B cell (primary cell): ENCODE measurements around the gene UGT2A2. TPM values are rescaled to one million over a fixed set of nuclear protein-coding genes. Genes with fewer than 3 reads are reported as not detected.

ENCODE experiments used
- ATAC-seq: fragments of 200-7000 bp; cut with Tn5 transposase; one replicate; pipeline ENCODE4 v1.10.0; 2021; ENCODE audit warnings: low read depth, mild to moderate bottlenecking, moderate number of reproducible peaks, moderate library complexity
- CTCF ChIA-PET: fragments of 350-600 bp; sonication (Branson Sonifier 250); formaldehyde crosslinking; loops from one replicate; lab custom pipeline; 2021; ENCODE audit warnings: antibody characterized with exemption, inconsistent platforms; lab: Charles Lee
- POLR2A ChIA-PET: fragments of 350-600 bp; sonication (Branson Sonifier 250); formaldehyde crosslinking; loops from one replicate; lab custom pipeline; 2021; ENCODE audit warnings: antibody characterized with exemption; lab: Charles Lee
- DNase-seq: peaks from one replicate; pipeline ENCODE4 v3.0.0; 2013
- H2AFZ ChIP-seq: 2 replicates; pipeline ENCODE4 v1.6.1; 2012; ENCODE audit warnings: mild to moderate bottlenecking, low read depth, low read length; ENCODE audit not compliant: insufficient read depth, poor library complexity, severe bottlenecking
- H3K27ac ChIP-seq, 2 donors: 1 replicate in 1 of 2; 2 replicates in 1 of 2; pipeline ENCODE4 v1.5.1; 2012 to 2013; ENCODE audit warnings: low read length in 2 of 2, mild to moderate bottlenecking in 2 of 2, moderate library complexity in 1 of 2
- H3K27me3 ChIP-seq, 4 experiments: fragments of 200-600 bp in 1 of 4; sonication (generic) in 1 of 4; replicated peaks in 1 of 4; 1 replicate in 2 of 4; 2 replicates in 2 of 4; pipeline versions ENCODE4 v1.6.1 to v1.7.0; 2013 to 2016; ENCODE audit warnings: low read length in 3 of 4, mild to moderate bottlenecking in 2 of 4, mixed read lengths in 1 of 4, moderate library complexity in 1 of 4; ENCODE audit not compliant: insufficient read depth in 4 of 4, control insufficient read depth in 3 of 4; ENCODE audit errors: control extremely low read depth in 1 of 4
- H3K36me3 ChIP-seq, 2 experiments: replicated peaks in 1 of 2; 1 replicate in 1 of 2; 2 replicates in 1 of 2; pipeline versions ENCODE4 v1.6.1 to v1.7.1; 2013; ENCODE audit warnings: low read length in 1 of 2; ENCODE audit not compliant: insufficient read depth in 2 of 2, control insufficient read depth in 1 of 2; ENCODE audit errors: control extremely low read depth in 1 of 2, extremely low read depth in 1 of 2
- H3K4me1 ChIP-seq, 2 donors: fragments of 200-600 bp in 1 of 2; sonication (generic) in 1 of 2; 1 replicate in 1 of 2; 2 replicates in 1 of 2; pipeline versions ENCODE4 v1.5.1 to v1.6.1; 2013 to 2017; ENCODE audit warnings: low read length in 2 of 2; ENCODE audit not compliant: control insufficient read depth in 2 of 2, insufficient read depth in 2 of 2
- H3K4me2 ChIP-seq: replicated peaks from 2 replicates; pipeline ENCODE3; 2012; ENCODE audit warnings: mild to moderate bottlenecking, low read depth, low read length; ENCODE audit not compliant: poor library complexity, severe bottlenecking
- H3K4me3 ChIP-seq, 5 experiments: fragments of 200-600 bp in 1 of 5; sonication (generic) in 1 of 5; 1 replicate in 3 of 5; 2 replicates in 2 of 5; pipeline versions ENCODE4 v1.5.1 to v1.7.0; 2011 to 2016; ENCODE audit warnings: low read length in 4 of 5, mild to moderate bottlenecking in 4 of 5, low read depth in 2 of 5, control low read depth in 1 of 5, moderate library complexity in 1 of 5; ENCODE audit not compliant: insufficient read depth in 1 of 5; ENCODE audit errors: control extremely low read depth in 1 of 5, extremely low read depth in 1 of 5
- H3K79me2 ChIP-seq: fragments of 200-600 bp; sonication (generic); one replicate; pipeline ENCODE4 v1.6.0; 2016; ENCODE audit warnings: low read length; ENCODE audit not compliant: control insufficient read depth, insufficient read depth
- H3K9ac ChIP-seq: fragments of 200-600 bp; sonication (generic); 2 replicates; pipeline ENCODE4 v1.6.1; 2017; ENCODE audit warnings: mild to moderate bottlenecking, low read length, moderate library complexity
- H3K9me3 ChIP-seq, 3 donors: one replicate each; pipeline versions ENCODE4 v1.6.1 to v1.7.1; 2013; ENCODE audit warnings: low read length in 2 of 3; ENCODE audit not compliant: control insufficient read depth in 2 of 3, insufficient read depth in 1 of 3; ENCODE audit errors: control extremely low read depth in 1 of 3
- H4K20me1 ChIP-seq: 2 replicates; pipeline ENCODE4 v1.6.0; 2012; ENCODE audit warnings: mild to moderate bottlenecking, low read length; ENCODE audit not compliant: insufficient read depth, control insufficient read depth, poor library complexity, severe bottlenecking
- H3K27ac Mint-ChIP-seq: one replicate; pipeline ENCODE4 v1.8.0; 2021; ENCODE audit warnings: mixed read lengths
- H3K27me3 Mint-ChIP-seq: one replicate; pipeline ENCODE4 v1.8.0; 2021; ENCODE audit warnings: mixed read lengths
- H3K4me1 Mint-ChIP-seq: one replicate; pipeline ENCODE4 v1.8.0; 2021; ENCODE audit warnings: mixed read lengths
- H3K4me3 Mint-ChIP-seq: one replicate; pipeline ENCODE4 v1.8.0; 2021; ENCODE audit warnings: mixed read lengths
- H3K9me3 Mint-ChIP-seq: one replicate; pipeline ENCODE4 v1.8.0; 2022; ENCODE audit warnings: mixed read lengths; ENCODE audit not compliant: insufficient read depth
- EZH2 ChIP-seq: IDR thresholded peaks from 2 replicates; pipeline ENCODE4 v1.6.1; 2012; ENCODE audit warnings: borderline replicate concordance, low read depth, mild to moderate bottlenecking, moderate library complexity, low read length; ENCODE audit not compliant: insufficient read depth, poor library complexity, severe bottlenecking
- WGBS: methylation state at CpG from one replicate; pipeline ENCODE4 v1.1.5; 2013; ENCODE audit warnings: missing lambda C conversion rate; ENCODE audit not compliant: insufficient coverage; 5-methylcytosine and 5-hydroxymethylcytosine counted together
- intact Hi-C: fragments of 100-400 bp; cut with micrococcal nuclease; formaldehyde crosslinking; loops from one replicate; pipeline ENCODE4 v1.10.0; 2022
- polyA plus RNA-seq: library from polyadenylated mRNA; depleted of rRNA; stranded (reverse); fragments of >200 nt; gene quantifications from 2 replicates; pipeline ENCODE4 v1.2.3, GENCODE V29; 2012
- total RNA-seq, 2 donors: library from RNA; stranded (reverse); fragments of 120-200 nt in 1 of 2; gene quantifications; 1 replicate in 1 of 2; 2 replicates in 1 of 2; pipeline versions ENCODE4 v1.2.3 to v1.2.4, GENCODE V29; 2013 to 2022
- TF ChIP-seq, protein P1 (sequence below): fragments of 200-600 bp; IDR thresholded peaks from one replicate; pipeline ENCODE4 v1.8.0; 2022; ENCODE audit warnings: antibody characterized with exemption, mild to moderate bottlenecking

Gene UGT2A2
- total and polyA plus RNA-seq, 2 donors (not counting 1 experiment from before 2014, with no cell fraction given): not detected

DNA sequence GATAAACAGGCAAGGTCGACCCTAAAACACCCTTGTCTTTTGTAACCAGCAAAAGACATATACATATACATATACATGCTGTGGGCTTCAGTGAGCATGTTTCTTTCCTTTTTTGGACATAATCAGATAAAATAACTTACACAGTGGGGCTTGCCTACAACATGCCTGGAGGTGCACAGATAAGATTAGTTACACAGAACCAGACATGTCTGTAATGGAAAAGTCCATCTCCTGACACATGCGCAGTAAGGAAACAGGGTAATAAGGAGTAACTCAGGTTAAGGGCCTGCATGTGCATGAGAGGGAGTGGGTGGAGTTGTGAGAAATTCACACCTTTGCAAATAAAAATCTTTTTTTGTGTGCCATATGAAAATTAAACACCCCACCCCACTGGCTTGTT, 10.2 kb upstream of the UGT2A2 start:
- POLR2A ChIA-PET: no interaction called here
- Histone ChIP-seq H3K79me2 (no peaks in the 10 kb centered on the region), H4K20me1 (no peaks in the 10 kb centered on the region), H3K27ac (no peak overlapping the region), H3K4me1 (no peaks in the 10 kb centered on the region), H3K27me3 (no peaks in the 10 kb centered on the region), H3K9me3 (no peaks in the 10 kb centered on the region), H2AFZ (no peak overlapping the region), H3K4me2 (no peak overlapping the region), H3K36me3 (no peaks in the 10 kb centered on the region), H3K4me3 (no peak overlapping the region), H3K9ac (no peak overlapping the region)
- ATAC-seq (no peak), DNase-seq (no peak)
- WGBS: 40% methylated on average over 1 of the region's 2 CpGs
- no peak overlapping the region for H3K4me3 Mint-ChIP-seq
- no peaks in the 10 kb centered on the region for H3K4me1 Mint-ChIP-seq
- H3K27me3 Mint-ChIP-seq: no peaks in the 10 kb centered on the region
- no peaks in the 10 kb centered on the region for H3K9me3 Mint-ChIP-seq
- no peak for TF ChIP-seq EZH2
- TF ChIP-seq, protein P1, sequence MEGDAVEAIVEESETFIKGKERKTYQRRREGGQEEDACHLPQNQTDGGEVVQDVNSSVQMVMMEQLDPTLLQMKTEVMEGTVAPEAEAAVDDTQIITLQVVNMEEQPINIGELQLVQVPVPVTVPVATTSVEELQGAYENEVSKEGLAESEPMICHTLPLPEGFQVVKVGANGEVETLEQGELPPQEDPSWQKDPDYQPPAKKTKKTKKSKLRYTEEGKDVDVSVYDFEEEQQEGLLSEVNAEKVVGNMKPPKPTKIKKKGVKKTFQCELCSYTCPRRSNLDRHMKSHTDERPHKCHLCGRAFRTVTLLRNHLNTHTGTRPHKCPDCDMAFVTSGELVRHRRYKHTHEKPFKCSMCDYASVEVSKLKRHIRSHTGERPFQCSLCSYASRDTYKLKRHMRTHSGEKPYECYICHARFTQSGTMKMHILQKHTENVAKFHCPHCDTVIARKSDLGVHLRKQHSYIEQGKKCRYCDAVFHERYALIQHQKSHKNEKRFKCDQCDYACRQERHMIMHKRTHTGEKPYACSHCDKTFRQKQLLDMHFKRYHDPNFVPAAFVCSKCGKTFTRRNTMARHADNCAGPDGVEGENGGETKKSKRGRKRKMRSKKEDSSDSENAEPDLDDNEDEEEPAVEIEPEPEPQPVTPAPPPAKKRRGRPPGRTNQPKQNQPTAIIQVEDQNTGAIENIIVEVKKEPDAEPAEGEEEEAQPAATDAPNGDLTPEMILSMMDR: no peak
- intact Hi-C loops: no loop called here
- CTCF ChIA-PET: no interaction called here
- no peak overlapping the region for H3K27ac Mint-ChIP-seq

DNA sequence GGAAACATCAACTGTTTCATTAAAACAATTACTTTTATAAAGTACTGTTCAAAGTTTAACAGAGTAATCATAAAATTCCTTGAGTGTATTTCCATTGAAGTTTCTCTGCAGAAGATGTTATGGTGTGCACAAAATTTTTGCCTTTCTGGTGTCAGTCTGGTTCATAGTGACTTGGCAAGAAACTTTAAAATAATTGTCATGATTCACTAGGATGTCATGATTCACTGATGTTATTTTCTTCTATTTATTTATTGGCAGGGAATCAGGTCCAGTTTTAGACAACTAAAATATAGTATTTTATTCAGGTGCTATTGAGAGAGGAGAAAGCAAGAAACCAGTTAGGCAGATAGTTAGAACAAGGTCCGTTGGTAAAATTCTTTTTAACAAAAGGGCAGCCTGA, 9.8 kb upstream of the UGT2A2 start:
- Mint-ChIP-seq H3K4me3 (no peak overlapping the region), H3K27me3 (no peaks in the 10 kb centered on the region), H3K4me1 (no peaks in the 10 kb centered on the region), H3K9me3 (no peaks in the 10 kb centered on the region), H3K27ac (no peak overlapping the region)
- ChIA-PET POLR2A (no interaction called here), CTCF (no interaction called here)
- WGBS: 83% methylated on average over 1 of the region's 1 CpG
- no peak for ATAC-seq
- Histone ChIP-seq H3K27me3 (no peaks in the 10 kb centered on the region), H3K9ac (no peak overlapping the region), H4K20me1 (no peaks in the 10 kb centered on the region), H3K9me3 (no peaks in the 10 kb centered on the region), H3K4me3 (no peak overlapping the region), H3K79me2 (no peaks in the 10 kb centered on the region), H3K4me2 (no peak overlapping the region), H3K36me3 (no peaks in the 10 kb centered on the region), H3K4me1 (no peaks in the 10 kb centered on the region), H2AFZ (no peak overlapping the region), H3K27ac (no peak overlapping the region)
- DNase-seq: no peak
- intact Hi-C loops: no loop called here
- TF ChIP-seq, protein P1: no peak
- TF ChIP-seq EZH2: no peak
